Aorta (tissue), 5 donors: ENCODE data around the gene SBNO2. TPM values are rescaled to one million over a fixed set of nuclear protein-coding genes. Genes with fewer than 3 reads are reported as not detected.

Experiments used
- ATAC-seq: fragments of 200-7000 bp; cut with Tn5 transposase; one replicate; pipeline ENCODE4 v1.9.1; 2022; ENCODE audit warnings: moderate library complexity; ENCODE audit not compliant: low FRiP score
- DNase-seq, 2 donors: peaks; one replicate each; pipeline ENCODE4 v3.0.0-alpha.2; 2020
- H3K27ac ChIP-seq, 2 donors: one replicate each; pipeline ENCODE4 v1.5.1; 2013; ENCODE audit warnings: low read length in 2 of 2, mild to moderate bottlenecking in 2 of 2, moderate library complexity in 2 of 2, control low read depth in 1 of 2, inconsistent platforms in 1 of 2, low read depth in 1 of 2
- H3K27me3 ChIP-seq, 2 donors: one replicate each; pipeline ENCODE4 v1.6.1; 2013; ENCODE audit warnings: control low read depth in 1 of 2, low read length in 1 of 2, mild to moderate bottlenecking in 1 of 2, moderate library complexity in 1 of 2; ENCODE audit not compliant: insufficient read depth in 2 of 2, control insufficient read depth in 1 of 2
- H3K36me3 ChIP-seq, 2 donors: one replicate each; pipeline ENCODE4 v1.6.1; 2013; ENCODE audit warnings: control low read depth in 1 of 2, low read length in 1 of 2, mild to moderate bottlenecking in 1 of 2; ENCODE audit not compliant: insufficient read depth in 2 of 2, control insufficient read depth in 1 of 2
- H3K4me1 ChIP-seq, 2 donors: one replicate each; pipeline ENCODE4 v1.6.1; 2013; ENCODE audit warnings: low read length in 2 of 2, control low read depth in 1 of 2, mild to moderate bottlenecking in 1 of 2, moderate library complexity in 1 of 2; ENCODE audit not compliant: insufficient read depth in 2 of 2, control insufficient read depth in 1 of 2
- H3K4me3 ChIP-seq, 2 donors: one replicate each; pipeline ENCODE4 v1.5.1; 2013; ENCODE audit warnings: low read length in 2 of 2, control low read depth in 1 of 2, mild to moderate bottlenecking in 1 of 2
- H3K9me3 ChIP-seq: one replicate; pipeline ENCODE4 v1.6.1; 2013; ENCODE audit warnings: mild to moderate bottlenecking, low read length; ENCODE audit not compliant: control insufficient read depth
- WGBS, 2 donors: extraction: QIAGEN DNeasy Blood & Tissue Kit; methylation state at CpG; one replicate each; pipeline ENCODE4 v1.1.7; 2013; 5-methylcytosine and 5-hydroxymethylcytosine counted together
- intact Hi-C, 2 donors: fragments of 100-400 bp; cut with DNase I; formaldehyde crosslinking; loops; one replicate each; pipeline versions ENCODE4 v1.14.2 to v1.15.0; 2022
- polyA plus RNA-seq, 2 donors: library from polyadenylated mRNA; stranded (reverse); fragments of 200-250 nt; gene quantifications; one replicate each; pipeline ENCODE4 v1.2.3, GENCODE V29; 2013
- total RNA-seq, 2 donors: library from RNA; stranded (reverse); fragmentation: NEBNext Ultra II Directional; extraction: Animal tissue kit (Norgen Biotek cat#: 25700); gene quantifications; one replicate each; pipeline ENCODE4 v1.2.1, GENCODE V29; 2021
- donor health status: healthy with polysubstance abuse.
- donor health status: Bipolar disorder and iron deficiency.
- donor health status: DM: no; HTN: no; CAD: no.
- donor health status: DM: no; HTN: no; CAD: no.
- donor health status: DM: yes; HTN: yes; CAD: no.

The SBNO2 gene
- total and polyA plus RNA-seq, 4 donors = 11.0 to 165 (median 75.2) TPM

DNA sequence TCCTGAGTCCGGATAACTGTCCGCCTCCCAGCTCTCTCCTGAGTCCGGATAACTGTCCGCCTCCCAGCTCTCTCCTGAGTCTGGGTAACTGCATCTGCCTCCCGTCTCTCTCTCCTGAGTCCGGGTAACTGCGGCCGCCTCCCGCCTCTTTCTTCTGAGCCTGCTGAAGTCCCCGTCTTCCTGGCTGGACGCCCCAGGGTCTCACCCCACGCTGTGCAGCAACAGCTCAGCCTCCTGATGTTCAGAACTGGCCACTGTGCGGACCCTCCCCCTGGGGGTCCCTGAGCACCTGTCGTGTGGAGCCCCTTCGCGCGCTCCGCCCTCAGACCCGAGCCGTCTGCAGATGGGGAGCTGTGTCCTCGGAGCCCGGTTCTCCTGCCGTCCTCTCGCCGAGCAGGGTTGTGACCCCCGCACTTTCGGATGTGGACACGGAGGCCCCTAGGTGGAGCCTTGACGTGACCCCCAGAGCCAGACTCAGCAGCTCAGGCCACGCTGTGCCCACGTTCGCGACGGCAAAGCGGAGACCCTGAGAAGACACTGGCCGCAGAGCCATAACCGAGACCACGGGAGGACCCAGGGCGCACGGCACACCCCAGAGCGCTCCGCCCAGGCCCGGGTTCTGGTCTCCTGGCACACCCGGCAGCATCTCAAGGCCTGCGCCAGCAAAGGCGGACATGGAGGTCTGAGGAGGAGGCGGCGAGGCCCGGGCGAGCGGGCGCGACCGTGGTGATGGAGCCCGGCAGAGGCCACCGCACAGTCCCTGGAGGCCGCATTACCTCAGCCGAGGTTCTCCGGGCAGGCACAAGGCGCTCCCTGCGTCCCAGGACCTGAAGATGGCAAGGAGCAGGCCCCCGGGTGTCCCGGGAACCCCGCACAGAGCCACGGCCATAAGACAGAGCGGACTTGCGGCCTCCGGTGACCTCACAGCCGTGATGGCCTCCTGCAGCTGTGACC lies 15.9 kb downstream of the SBNO2 start:
- no peaks in the 10 kb centered on the region for H3K36me3 ChIP-seq
- H3K27ac ChIP-seq = no peak overlapping the region
- no peaks in the 10 kb centered on the region for H3K9me3 ChIP-seq
- DNase-seq (no peak), ATAC-seq (no peak)
- no peaks in the 10 kb centered on the region for H3K27me3 ChIP-seq
- 94 to 95% methylated on average over 69 of the region's 69 CpGs for WGBS, 2 donors
- intact Hi-C loops = no loop called here
- H3K4me3 ChIP-seq = no peak overlapping the region
- H3K4me1 ChIP-seq = no peaks in the 10 kb centered on the region

DNA sequence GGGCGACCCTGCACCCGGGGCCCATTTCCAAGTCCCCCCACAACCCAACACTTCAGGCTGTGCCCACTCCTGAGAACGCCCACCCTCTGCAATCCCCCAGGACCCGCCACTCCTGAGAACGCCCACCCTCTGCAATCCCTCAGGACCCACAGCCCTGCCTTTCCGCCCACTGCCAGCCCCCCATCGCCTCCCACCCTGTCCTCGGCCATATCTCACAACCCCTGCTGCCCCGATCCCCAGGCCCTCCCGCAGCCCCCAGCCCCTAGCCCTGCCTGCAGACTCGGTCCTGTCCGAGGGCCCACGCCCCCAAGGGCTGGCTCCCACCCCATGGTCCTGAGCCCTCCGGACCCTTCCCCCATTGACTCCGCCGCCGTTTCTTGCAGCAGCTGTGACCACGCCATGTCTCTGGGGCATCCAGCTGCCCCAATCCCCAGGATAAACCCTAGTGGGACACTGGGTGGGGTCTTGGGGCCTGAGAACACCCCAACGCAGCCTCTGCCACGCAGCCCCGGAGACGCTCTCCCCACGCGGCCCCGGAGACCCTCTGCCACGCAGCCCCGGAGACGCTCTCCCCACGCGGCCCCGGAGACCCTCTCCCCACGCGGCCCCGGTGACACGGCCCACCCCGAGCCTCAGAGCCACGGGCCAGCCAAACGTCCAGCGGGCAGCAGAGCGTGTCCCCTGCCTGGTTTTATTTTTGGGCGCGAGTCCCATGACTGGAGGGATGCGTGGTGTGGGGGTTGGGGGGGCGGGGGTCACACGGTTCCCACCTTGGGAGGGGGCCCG lies 17.0 kb downstream of the SBNO2 start:
- Histone ChIP-seq H3K4me1 (no peaks in the 10 kb centered on the region), H3K4me3 (no peak overlapping the region), H3K9me3 (no peaks in the 10 kb centered on the region), H3K27ac (no peak overlapping the region), H3K36me3 (no peaks in the 10 kb centered on the region), H3K27me3 (no peaks in the 10 kb centered on the region)
- 90 to 93% methylated on average over 37 to 46 of the region's 46 CpGs for WGBS, 2 donors
- ATAC-seq = no peak
- no peak for DNase-seq
- intact Hi-C loops = no loop called here

DNA sequence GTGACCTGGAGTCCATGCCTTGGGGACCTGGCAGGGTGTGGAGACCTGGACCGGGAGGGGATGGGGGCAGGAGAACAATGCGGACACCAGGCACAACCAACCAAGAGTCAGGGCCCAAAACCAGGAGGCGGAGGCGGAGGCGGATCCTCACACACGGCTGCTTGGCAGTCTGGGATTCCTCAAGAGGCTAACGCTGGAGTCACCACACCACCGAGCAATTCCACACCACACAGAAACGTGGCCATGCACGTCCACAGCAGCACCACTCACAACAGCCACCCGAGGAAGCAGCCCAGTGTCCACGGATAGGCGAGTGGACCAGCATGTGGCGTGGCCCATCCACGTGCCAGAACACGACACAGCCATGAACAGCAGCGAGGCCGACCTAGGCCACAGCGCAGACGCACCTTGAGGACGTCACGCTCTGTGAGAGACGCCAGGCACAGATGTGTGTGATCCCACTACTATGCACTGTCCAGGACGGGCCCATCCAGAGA lies 17.7 kb downstream of the SBNO2 start:
- H3K4me1 ChIP-seq = no peaks in the 10 kb centered on the region

DNA sequence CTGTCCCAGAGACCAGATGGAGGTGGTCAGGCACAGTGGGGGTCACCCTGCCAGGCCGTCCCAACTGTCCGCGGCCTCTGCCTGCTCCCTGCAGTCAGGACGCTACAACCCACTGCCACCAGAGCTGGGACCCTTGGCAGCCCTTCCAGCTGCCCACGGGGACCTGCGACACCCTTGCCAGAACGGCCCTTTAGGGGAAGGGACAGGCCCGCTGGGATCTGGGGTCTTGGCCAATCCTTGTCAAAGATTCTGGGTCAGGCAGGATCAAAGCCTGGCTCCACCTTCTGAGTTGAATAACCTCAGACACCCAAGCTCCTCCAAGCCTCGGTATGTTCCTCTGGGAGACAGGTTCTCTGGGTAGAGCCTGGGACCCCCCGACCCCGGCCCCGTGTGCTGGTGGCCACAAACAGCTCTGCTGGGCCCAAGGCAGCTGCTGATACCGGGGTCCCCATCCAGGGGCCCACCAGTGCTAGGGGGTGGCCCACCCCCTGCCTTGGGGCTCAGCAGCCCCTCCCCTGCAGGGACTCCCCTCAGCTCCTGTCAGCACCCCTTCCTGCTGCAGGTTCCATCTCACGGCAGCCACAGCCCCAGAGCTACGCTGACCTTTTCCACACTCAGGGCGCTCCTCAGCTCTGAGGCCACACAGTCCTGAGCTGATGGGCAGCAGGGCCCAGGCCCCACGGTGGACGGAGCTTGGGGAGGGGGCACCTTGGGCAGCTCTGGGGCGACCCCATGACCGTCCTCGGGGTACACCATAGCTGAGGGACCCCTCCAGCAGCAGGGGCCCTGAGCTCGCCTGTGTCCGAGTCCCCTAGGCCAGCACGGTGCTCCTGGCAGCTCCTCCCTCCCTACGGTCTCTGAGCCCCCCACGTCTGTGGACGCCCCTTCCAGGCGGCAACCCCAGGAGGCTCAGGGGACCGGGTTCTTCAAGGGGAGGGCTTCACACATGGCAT lies 18.4 kb downstream of the SBNO2 start:
- intact Hi-C loops = no loop called here
- no peaks in the 10 kb centered on the region for H3K36me3 ChIP-seq
- WGBS, 2 donors = 72 to 74% methylated on average over 29 of the region's 29 CpGs
- no peaks in the 10 kb centered on the region for H3K27me3 ChIP-seq
- no peak overlapping the region for H3K4me3 ChIP-seq
- no peak for DNase-seq
- peak; percentile 11 for ATAC-seq
- peak overlapping the region; percentile 18 to 95 for H3K27ac ChIP-seq
- H3K9me3 ChIP-seq = no peaks in the 10 kb centered on the region
- no peaks in the 10 kb centered on the region for H3K4me1 ChIP-seq

More for the DNA sequence above, 17.7 kb downstream of the SBNO2 start:
- H3K4me3 ChIP-seq = no peak overlapping the region
- no peaks in the 10 kb centered on the region for H3K27me3 ChIP-seq
- H3K36me3 ChIP-seq = no peaks in the 10 kb centered on the region
- H3K9me3 ChIP-seq = no peaks in the 10 kb centered on the region
- H3K27ac ChIP-seq = no peak overlapping the region
- intact Hi-C loops = no loop called here
- WGBS, 2 donors = 89 to 91% methylated on average over 24 of the region's 24 CpGs
- no peak for ATAC-seq
- DNase-seq = no peak

DNA sequence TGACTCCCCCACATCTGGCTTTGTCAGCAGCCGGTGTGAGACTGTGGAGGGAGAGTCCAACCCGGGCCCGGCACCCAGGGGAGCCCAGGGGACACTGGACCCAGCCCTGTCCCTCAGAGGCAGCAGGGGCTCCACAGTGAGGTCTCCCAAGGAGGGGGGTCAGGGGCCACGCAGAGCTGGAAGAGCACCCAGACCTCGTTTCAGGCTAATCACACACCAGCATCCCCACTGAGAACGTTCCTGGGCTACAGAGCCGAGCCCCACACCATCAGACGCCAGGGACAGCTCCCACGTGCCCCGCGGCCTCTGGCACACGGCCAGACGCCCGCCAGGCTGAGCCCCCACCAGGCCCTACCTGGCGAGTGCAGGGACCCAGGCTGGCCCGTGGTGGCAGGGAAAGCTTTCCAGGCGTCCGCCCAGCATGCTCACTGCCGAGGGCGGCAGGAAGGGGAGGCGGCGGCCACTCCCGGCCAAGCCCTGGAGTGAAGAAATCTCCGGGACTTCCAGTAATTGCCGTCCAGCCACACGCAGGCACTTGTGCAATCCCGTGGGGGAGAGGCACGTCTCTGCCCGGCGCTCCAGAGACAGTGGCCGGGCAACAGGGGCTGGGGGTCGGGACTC lies 19.2 kb downstream of the SBNO2 start:
- no peaks in the 10 kb centered on the region for H3K4me1 ChIP-seq
- H3K36me3 ChIP-seq = no peaks in the 10 kb centered on the region
- H3K4me3 ChIP-seq = no peak overlapping the region
- intact Hi-C loops = no loop called here
- peak; percentile 95 for DNase-seq
- ATAC-seq = peak; percentile 90
- no peaks in the 10 kb centered on the region for H3K9me3 ChIP-seq
- no peaks in the 10 kb centered on the region for H3K27me3 ChIP-seq
- 14 to 24% methylated on average over 30 to 32 of the region's 32 CpGs for WGBS, 2 donors
- H3K27ac ChIP-seq = peak overlapping the region in 1 of 2 donors; percentile 95

DNA sequence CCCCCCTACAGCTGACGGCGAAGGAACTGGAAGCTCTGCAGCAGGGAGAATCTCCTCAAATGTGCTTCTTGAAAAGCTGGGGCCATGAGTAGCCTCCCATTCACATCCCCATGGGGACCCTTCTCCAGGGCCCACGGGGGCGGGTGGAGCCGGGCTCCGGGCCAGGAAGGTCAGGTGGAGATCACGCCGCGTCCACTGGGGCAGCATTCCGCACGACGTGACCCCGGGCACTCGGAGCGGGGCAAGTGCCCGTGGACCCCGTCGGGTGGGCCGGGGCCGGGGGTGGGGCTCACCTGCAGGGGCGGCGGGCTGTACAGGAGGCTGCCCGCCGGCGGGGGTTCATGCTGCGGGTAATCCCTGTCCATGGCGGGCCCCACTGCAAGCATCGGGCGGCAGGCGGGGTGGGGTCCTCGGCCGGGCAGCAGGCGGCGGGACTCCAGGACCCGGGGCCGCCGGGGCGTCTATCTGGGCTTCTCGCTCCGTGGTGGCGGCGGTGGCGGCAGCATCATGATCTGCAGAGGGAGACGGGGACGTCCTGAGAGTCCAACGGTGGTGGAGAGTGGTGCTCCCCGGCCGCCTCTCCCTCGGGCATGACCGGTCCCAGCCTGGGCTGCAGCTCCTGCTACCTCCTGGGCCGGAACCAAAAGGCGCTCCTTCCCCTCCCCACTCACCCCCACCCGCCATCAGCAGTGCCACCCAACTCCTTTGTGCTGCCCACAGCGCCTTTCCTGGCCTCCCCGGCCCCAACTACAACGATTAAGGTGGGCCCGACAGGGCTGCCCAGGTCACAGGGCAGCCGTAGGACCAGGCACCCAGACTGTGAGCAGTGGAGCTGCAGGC lies 20.0 kb downstream of the SBNO2 start:
- Histone ChIP-seq H3K27ac (peak overlapping the region in 1 of 2 donors; percentile 53), H3K9me3 (no peaks in the 10 kb centered on the region), H3K36me3 (no peaks in the 10 kb centered on the region), H3K4me1 (no peaks in the 10 kb centered on the region), H3K27me3 (no peaks in the 10 kb centered on the region), H3K4me3 (no peak overlapping the region)
- intact Hi-C loops = loop anchor here in 1 of 2 donors (2.0 kb wide), 1 partner anchor 21 kb away; no protein-coding TSS in a partner anchor
- WGBS, 2 donors = 93% methylated on average over 42 to 58 of the region's 58 CpGs
- DNase-seq (no peak), ATAC-seq (no peak)

DNA sequence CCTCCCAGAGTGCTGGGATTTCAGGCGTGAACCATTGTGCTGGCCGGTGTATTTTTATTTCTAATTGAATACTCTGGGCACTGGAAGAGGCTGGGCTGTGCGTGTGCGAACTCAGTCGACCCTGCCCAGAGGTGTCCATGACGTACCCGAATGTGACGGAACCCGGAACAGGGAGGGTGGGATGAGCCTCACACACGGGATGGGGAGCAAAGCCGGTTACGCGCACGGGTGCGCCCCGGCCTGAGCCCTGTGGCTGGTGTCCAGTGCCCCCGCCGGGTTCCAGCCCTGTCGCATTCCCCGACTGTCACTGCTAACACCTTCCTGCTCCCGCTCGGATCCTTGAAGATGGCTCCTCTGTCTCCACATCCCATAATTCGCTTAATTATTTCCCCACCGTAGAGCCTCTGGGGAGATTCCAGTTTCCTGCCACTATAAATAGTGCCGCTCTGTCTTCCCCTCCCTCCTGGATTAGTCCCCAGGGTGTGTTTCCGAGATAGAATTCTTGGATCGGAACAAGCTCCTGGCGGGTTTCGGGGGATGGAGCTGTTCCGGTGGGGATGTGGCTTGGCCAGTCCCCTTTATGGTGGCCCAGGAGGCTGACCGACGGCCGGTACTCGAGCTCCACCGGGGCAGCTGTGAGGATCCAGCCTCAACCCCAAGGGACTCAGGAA lies 22.0 kb downstream of the SBNO2 start:
- DNase-seq (peak in 1 of 2 donors; percentile 76), ATAC-seq (no peak)
- H3K9me3 ChIP-seq = no peaks in the 10 kb centered on the region
- no peaks in the 10 kb centered on the region for H3K36me3 ChIP-seq
- no peaks in the 10 kb centered on the region for H3K4me1 ChIP-seq
- H3K27ac ChIP-seq = no peak overlapping the region
- no peak overlapping the region for H3K4me3 ChIP-seq
- 40 to 47% methylated on average over 34 to 35 of the region's 35 CpGs for WGBS, 2 donors
- H3K27me3 ChIP-seq = no peaks in the 10 kb centered on the region
- intact Hi-C loops = loop anchor here in 1 of 2 donors (2.0 kb wide), 1 partner anchor 19 kb away; no protein-coding TSS in a partner anchor
